H9 (cell line): ENCODE results near the gene SMC4. TPM values are rescaled to one million over a fixed set of nuclear protein-coding genes. Genes with fewer than 3 reads are reported as not detected.

Experiments used
- DNase-seq: peaks from one replicate; pipeline ENCODE4 v3.0.0-alpha.2; 2017
- H2AFZ ChIP-seq: one replicate; pipeline ENCODE4 v1.6.1; 2013; ENCODE audit warnings: mild to moderate bottlenecking, low read length, control low read depth, moderate library complexity
- H2AK5ac ChIP-seq: 2 replicates; pipeline ENCODE4 v1.6.1; 2013; ENCODE audit warnings: low read length, control low read depth, mixed read lengths; ENCODE audit not compliant: insufficient read length
- H2BK120ac ChIP-seq: one replicate; pipeline ENCODE4 v1.6.1; 2013; ENCODE audit warnings: low read depth, mild to moderate bottlenecking, low read length, control low read depth, inconsistent platforms; ENCODE audit not compliant: poor library complexity, severe bottlenecking
- H2BK12ac ChIP-seq: 2 replicates; pipeline ENCODE4 v1.6.1; 2013; ENCODE audit warnings: low read length, control low read depth, mixed read lengths, low read depth; ENCODE audit not compliant: insufficient read length
- H2BK15ac ChIP-seq: 2 replicates; pipeline ENCODE4 v1.6.1; 2013; ENCODE audit warnings: low read depth, low read length, control low read depth
- H2BK20ac ChIP-seq: one replicate; pipeline ENCODE4 v1.6.1; 2013; ENCODE audit warnings: low read depth, mild to moderate bottlenecking, low read length, control low read depth, inconsistent platforms; ENCODE audit not compliant: poor library complexity, severe bottlenecking
- H2BK5ac ChIP-seq: 2 replicates; pipeline ENCODE4 v1.6.1; 2013; ENCODE audit warnings: low read length, control low read depth, mixed read lengths; ENCODE audit not compliant: insufficient read length
- H3K14ac ChIP-seq: 2 replicates; pipeline ENCODE4 v1.6.1; 2013; ENCODE audit warnings: low read length, control low read depth; ENCODE audit not compliant: insufficient read depth
- H3K18ac ChIP-seq: 2 replicates; pipeline ENCODE4 v1.6.1; 2013; ENCODE audit warnings: low read depth, mild to moderate bottlenecking, mixed read lengths, low read length, control low read depth; ENCODE audit not compliant: insufficient read length
- H3K23ac ChIP-seq: 2 replicates; pipeline ENCODE4 v1.6.1; 2013; ENCODE audit warnings: low read length, control low read depth, mixed read lengths, low read depth; ENCODE audit not compliant: insufficient read length
- H3K23me2 ChIP-seq: 2 replicates; pipeline ENCODE4 v1.6.1; 2013; ENCODE audit warnings: low read depth, mild to moderate bottlenecking, mixed read lengths, low read length, control low read depth; ENCODE audit not compliant: insufficient read length, poor library complexity, severe bottlenecking
- H3K27ac ChIP-seq: 2 replicates; pipeline ENCODE4 v1.5.1; 2013; ENCODE audit warnings: low read length, control low read depth, mixed read lengths, low read depth; ENCODE audit not compliant: insufficient read length
- H3K27me3 ChIP-seq: 2 replicates; pipeline ENCODE4 v1.6.1; 2013; ENCODE audit warnings: low read length, control low read depth, inconsistent platforms; ENCODE audit not compliant: insufficient read depth
- H3K4ac ChIP-seq: 2 replicates; pipeline ENCODE4 v1.6.1; 2013; ENCODE audit warnings: low read depth, mild to moderate bottlenecking, control low read depth, inconsistent platforms, low read length, moderate library complexity
- H3K4me1 ChIP-seq: 2 replicates; pipeline ENCODE4 v1.6.1; 2013; ENCODE audit warnings: low read length, control low read depth, inconsistent platforms; ENCODE audit not compliant: insufficient read depth
- H3K4me2 ChIP-seq: 2 replicates; pipeline ENCODE4 v1.6.1; 2013; ENCODE audit warnings: low read length, control low read depth, mixed read lengths; ENCODE audit not compliant: insufficient read length, insufficient read depth
- H3K56ac ChIP-seq: 2 replicates; pipeline ENCODE4 v1.6.1; 2013; ENCODE audit warnings: low read depth, mild to moderate bottlenecking, mixed read lengths, low read length, control low read depth; ENCODE audit not compliant: insufficient read length
- H3K79me1 ChIP-seq: 2 replicates; pipeline ENCODE4 v1.6.1; 2013; ENCODE audit warnings: low read depth, mild to moderate bottlenecking, moderate library complexity, low read length, control low read depth, inconsistent platforms; ENCODE audit not compliant: insufficient read depth, poor library complexity, severe bottlenecking
- H3K79me2 ChIP-seq: 2 replicates; pipeline ENCODE4 v1.6.1; 2013; ENCODE audit warnings: low read length, control low read depth, inconsistent platforms; ENCODE audit not compliant: insufficient read depth
- H3K9ac ChIP-seq: 2 replicates; pipeline ENCODE4 v1.6.1; 2013; ENCODE audit warnings: low read length, control low read depth, mixed read lengths; ENCODE audit not compliant: insufficient read length; ENCODE audit errors: extremely low read depth
- H3K9me3 ChIP-seq: one replicate; pipeline ENCODE4 v1.6.1; 2013; ENCODE audit warnings: low read depth, low read length, inconsistent platforms; ENCODE audit not compliant: control insufficient read depth
- H3T11ph ChIP-seq: one replicate; pipeline ENCODE4 v1.6.1; 2013; ENCODE audit warnings: mild to moderate bottlenecking, low read length, control low read depth, inconsistent platforms
- H4K20me1 ChIP-seq: one replicate; pipeline ENCODE4 v1.6.1; 2013; ENCODE audit not compliant: control insufficient read depth, insufficient read length, insufficient read depth
- H4K5ac ChIP-seq: 2 replicates; pipeline ENCODE4 v1.6.1; 2013; ENCODE audit warnings: low read depth, mild to moderate bottlenecking, mixed read lengths, low read length, control low read depth; ENCODE audit not compliant: insufficient read length
- H4K8ac ChIP-seq: replicated peaks from 2 replicates; pipeline ENCODE4 v1.6.1; 2013; ENCODE audit warnings: low read length, control low read depth, mixed read lengths, low read depth; ENCODE audit not compliant: insufficient read length
- H4K91ac ChIP-seq: 2 replicates; pipeline ENCODE4 v1.6.1; 2013; ENCODE audit warnings: low read depth, mild to moderate bottlenecking, moderate library complexity, mixed read lengths, low read length, control low read depth; ENCODE audit not compliant: insufficient read length
- H3K27ac Mint-ChIP-seq, 3 experiments: 2 replicates in 2 of 3; 3 replicates in 1 of 3; pipeline ENCODE4 v1.8.0; 2020 to 2021; ENCODE audit warnings: mixed read lengths in 3 of 3, mild to moderate bottlenecking in 1 of 3, moderate library complexity in 1 of 3
- H3K27me3 Mint-ChIP-seq: 2 replicates; pipeline ENCODE4 v1.8.0; 2021; ENCODE audit warnings: low read depth, mild to moderate bottlenecking, moderate library complexity, mixed read lengths
- H3K36me3 Mint-ChIP-seq, 3 experiments: 2 replicates in 2 of 3; 3 replicates in 1 of 3; pipeline ENCODE4 v1.8.0; 2020 to 2021; ENCODE audit warnings: low read depth in 3 of 3, mixed read lengths in 3 of 3; ENCODE audit not compliant: insufficient read depth in 1 of 3
- H3K4me1 Mint-ChIP-seq, 2 experiments: 2 replicates each; pipeline ENCODE4 v1.8.0; 2020; ENCODE audit warnings: mixed read lengths in 2 of 2
- H3K4me3 Mint-ChIP-seq, 2 experiments: 2 replicates in 1 of 2; 3 replicates in 1 of 2; pipeline ENCODE4 v1.8.0; 2020 to 2021; ENCODE audit warnings: mild to moderate bottlenecking in 2 of 2, mixed read lengths in 2 of 2, moderate library complexity in 1 of 2
- H3K9me3 Mint-ChIP-seq, 2 experiments: 2 replicates in 1 of 2; 3 replicates in 1 of 2; pipeline ENCODE4 v1.8.0; 2020; ENCODE audit warnings: mild to moderate bottlenecking in 2 of 2, mixed read lengths in 2 of 2, moderate library complexity in 1 of 2
- CTCF ChIP-seq: fragments of 200-600 bp; sonication (generic); conservative IDR thresholded peaks from 3 replicates; pipeline ENCODE4 v1.8.0; 2021; ENCODE audit warnings: antibody characterized with exemption, mild to moderate bottlenecking
- WGBS: extraction: QIAGEN DNeasy Blood & Tissue Kit; methylation state at CpG from one replicate; pipeline ENCODE4 v1.1.7; 2013; ENCODE audit warnings: missing lambda C conversion rate, low lambda C conversion rate, mixed read lengths; ENCODE audit not compliant: insufficient read length; ENCODE audit errors: extremely low coverage; 5-methylcytosine and 5-hydroxymethylcytosine counted together
- total RNA-seq: library from RNA; stranded (reverse); gene quantifications from 2 replicates; pipeline ENCODE4 v1.2.1, GENCODE V29; 2021

SMC4 gene
- total RNA-seq, 1 experiment from 2014 or later = 130 TPM

GRCh38 chr3:160409812-160410610, 10.6 kb downstream of the SMC4 start:
- no peaks in the 10 kb centered on the region for H3K27me3 ChIP-seq
- TF ChIP-seq CTCF = no peak
- no peak overlapping the region for H2BK12ac ChIP-seq
- H3K23me2 ChIP-seq = no peaks in the 10 kb centered on the region
- no peak overlapping the region for H3K9ac ChIP-seq
- H3K23ac ChIP-seq = no peak overlapping the region
- no peaks in the 10 kb centered on the region for H3K9me3 Mint-ChIP-seq
- H3K14ac ChIP-seq = no peak overlapping the region
- DNase-seq = no peak
- no peaks in the 10 kb centered on the region for H3K4me1 ChIP-seq
- no peak overlapping the region for H4K91ac ChIP-seq
- no peak overlapping the region for H3K18ac ChIP-seq
- no peaks in the 10 kb centered on the region for H3K79me1 ChIP-seq
- no peaks in the 10 kb centered on the region; the same call in 1 of the 2 replicates for H3K79me2 ChIP-seq
- no peaks in the 10 kb centered on the region for H3K27me3 Mint-ChIP-seq
- no peak overlapping the region for H3K4me3 Mint-ChIP-seq
- no peak overlapping the region for H3K56ac ChIP-seq
- no peak overlapping the region for H3K4me2 ChIP-seq
- no peak overlapping the region for H4K8ac ChIP-seq
- no peak overlapping the region; a peak in 1 of 7 replicates for H3K27ac Mint-ChIP-seq
- no peak overlapping the region for H2BK15ac ChIP-seq
- H2BK20ac ChIP-seq = no peak overlapping the region
- no peaks in the 10 kb centered on the region for H4K20me1 ChIP-seq
- WGBS = no CpG with 5 or more reads among the region's 10 CpGs
- no peak overlapping the region for H2BK120ac ChIP-seq
- no peak overlapping the region for H2AFZ ChIP-seq
- H3T11ph ChIP-seq = no peak overlapping the region
- no peak overlapping the region for H4K5ac ChIP-seq
- H2BK5ac ChIP-seq = no peak overlapping the region
- H3K27ac ChIP-seq = no peak overlapping the region
- peaks cover 18 to 73% (median 56%) of the 10 kb centered on the region in 3 experiments; a peak in 6 of 7 replicates for H3K36me3 Mint-ChIP-seq
- H3K4ac ChIP-seq = no peak overlapping the region
- no peak overlapping the region for H2AK5ac ChIP-seq
- no peaks in the 10 kb centered on the region; a peak in 1 of 4 replicates for H3K4me1 Mint-ChIP-seq
- H3K9me3 ChIP-seq = no peaks in the 10 kb centered on the region
